Measurements from ENCODE around the gene CLCNKA.
"Not testable (repeated sequence)": the region's sequence is repeated elsewhere in the genome, so short reads cannot be mapped to it uniquely, and the experiment has no call there.

The CLCNKA gene

GRCh38 chr1:16042096-16042495, 20.3 kb downstream of the CLCNKA start:
- no peak for DNase-seq (ENCODE audit: low read depth)

DNA sequence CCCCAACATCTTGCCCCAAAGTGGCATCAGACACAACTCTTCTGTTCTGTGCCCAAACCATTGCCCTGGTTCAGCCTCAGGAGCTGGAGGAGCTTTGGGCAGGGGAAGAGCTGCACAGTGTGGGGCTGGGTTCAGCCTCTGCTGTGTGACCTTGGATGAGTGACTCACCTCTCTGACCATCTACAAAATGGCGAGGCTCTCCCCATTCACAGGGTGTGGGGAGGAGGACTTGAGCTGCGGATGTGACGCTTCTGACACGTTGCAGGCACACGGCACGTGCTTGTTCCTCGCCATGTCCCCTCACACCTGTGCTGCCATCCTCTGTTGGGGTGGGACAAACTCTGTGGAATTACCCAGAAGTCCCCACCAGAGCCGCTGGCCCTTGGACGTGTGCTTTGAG, 20.8 kb downstream of the CLCNKA start:
- DNase-seq (ENCODE audit: low read depth): not testable (repeated sequence)

DNA sequence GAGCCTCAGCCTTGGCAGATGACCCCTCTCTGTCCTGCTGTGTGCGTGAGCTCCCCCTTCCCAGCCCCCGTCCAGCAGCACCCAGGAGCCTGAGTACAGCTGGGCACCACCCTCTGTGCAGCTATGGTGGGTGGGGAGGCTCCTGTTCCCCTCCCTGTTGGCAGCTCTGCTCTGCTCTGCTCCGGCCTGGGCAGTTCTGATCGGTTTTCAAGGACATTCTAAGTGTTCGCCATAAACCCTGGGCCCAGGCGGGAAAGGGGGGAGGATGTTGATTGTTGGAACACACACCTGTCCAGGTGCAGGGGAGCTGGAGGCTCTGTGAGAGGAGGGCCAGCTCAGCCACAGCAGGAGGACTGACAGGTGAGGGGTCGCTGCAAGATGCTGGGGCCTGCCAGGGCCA, 21.7 kb downstream of the CLCNKA start, which contains the start of gene CLCNKB:
Gene CLCNKB, plus strand, starts transcription at position 262 of the 400 bp plus-strand sequence. CDS start 711 bp downstream, outside the sequence.
- no peak for DNase-seq (ENCODE audit: low read depth)

DNA sequence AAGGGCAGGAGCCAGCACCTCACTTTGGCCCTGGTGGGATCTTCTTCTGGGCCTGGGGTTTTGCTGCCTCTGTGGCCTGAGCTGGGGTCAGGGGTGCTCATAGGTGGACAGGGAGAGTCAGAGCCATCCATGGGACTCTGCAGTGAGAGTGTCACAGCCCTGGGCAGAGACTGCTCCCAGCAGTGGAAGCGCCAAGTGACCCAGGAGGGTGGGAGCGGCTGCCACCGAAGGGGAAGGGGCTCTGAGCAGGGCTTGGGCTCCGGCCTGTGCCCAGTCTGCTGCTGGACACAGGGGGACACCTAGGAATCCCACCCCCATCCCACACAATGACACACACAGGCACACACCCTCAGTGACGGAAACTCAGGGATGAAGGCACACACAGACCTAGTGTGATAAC, 22.1 kb downstream of the CLCNKA start:
- DNase-seq (ENCODE audit: low read depth): no peak

DNA sequence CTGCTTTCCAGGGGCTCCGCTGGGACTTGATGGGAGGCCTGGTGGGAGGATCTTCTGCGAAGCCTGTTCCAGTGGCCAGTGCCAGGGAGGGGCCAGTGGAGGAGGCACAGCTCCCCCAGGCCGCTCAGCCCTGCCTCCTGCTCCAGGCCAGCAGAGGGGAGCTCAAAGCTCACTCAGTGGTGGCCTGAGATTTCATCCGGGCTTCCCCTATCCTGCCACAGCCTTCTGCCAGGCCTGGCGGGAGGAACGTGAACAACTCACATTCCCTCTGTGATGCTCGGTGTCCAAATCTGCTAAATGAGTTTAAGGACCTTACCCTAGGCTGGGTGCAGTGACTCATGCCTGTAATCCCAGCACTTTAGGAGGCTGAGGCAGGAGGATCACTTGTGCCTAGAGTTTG, 25.0 kb downstream of the CLCNKA start:
- DNase-seq (ENCODE audit: low read depth): peak; percentile 3

DNA sequence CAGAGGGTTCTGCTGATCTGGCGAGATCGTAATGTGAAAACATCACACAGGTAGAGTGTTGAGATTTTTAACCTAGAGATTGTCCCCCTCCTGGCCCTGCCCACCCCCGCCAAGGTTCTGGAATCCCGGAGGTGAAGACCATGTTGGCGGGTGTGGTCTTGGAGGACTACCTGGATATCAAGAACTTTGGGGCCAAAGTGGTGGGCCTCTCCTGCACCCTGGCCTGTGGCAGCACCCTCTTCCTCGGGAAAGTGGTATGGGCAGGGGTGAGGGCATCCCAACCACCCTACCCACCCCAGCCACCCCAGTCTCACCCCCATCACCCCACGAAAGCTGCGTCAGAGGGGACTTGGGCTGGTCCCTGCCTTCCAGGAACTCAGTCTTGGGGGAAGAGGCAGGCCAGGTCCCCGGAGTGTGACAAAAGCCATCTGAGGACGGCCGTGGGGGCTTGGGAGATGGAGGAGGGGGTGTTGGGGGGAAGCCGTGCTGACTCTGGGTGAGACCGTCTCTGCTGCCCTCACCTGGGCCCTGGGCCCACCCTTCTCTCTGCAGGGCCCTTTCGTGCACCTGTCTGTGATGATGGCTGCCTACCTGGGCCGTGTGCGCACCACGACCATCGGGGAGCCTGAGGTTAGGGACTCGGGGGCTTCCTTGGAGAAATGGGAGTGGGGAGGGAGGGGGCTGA, 26.1 kb downstream of the CLCNKA start:
- DNase-seq (ENCODE audit: low read depth): no peak

DNA sequence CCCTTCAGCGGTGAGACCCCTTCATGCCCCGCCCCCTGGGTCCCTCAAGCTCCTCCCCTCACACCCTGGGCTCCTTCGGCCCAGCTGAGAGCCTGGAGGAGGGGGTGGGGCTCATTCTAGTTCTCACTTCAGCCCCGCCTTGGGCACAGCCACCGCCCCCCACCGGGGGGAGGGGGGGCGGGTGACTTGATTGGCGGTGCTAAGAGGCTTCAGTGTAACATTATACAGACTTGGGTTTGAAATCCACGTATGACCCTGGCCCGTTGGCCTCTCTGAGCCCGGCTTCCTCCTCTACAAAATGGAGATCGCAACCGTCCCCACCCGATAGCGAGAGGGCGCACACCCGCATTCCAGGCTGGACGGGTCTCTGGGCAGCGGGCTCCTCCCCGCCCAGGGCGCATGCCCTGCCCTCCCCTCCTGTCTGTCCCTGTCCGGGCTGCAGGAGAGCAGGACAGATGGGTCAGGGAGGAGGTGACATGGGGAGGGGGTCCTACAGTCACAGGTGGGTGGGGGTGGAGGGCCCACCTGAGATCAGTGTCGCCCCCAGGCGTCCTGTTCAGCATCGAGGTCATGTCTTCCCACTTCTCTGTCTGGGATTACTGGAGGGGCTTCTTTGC, 26.8 kb downstream of the CLCNKA start:
- peak; percentile 43 for DNase-seq (ENCODE audit: low read depth)

- no peak for DNase-seq (ENCODE audit: low read depth)
Observed at GRCh38 chr1:16050328-16050727, 28.5 kb downstream of the CLCNKA start.

GRCh38 chr1:16051039-16051438, 29.2 kb downstream of the CLCNKA start:
- DNase-seq (ENCODE audit: low read depth): no peak

DNA sequence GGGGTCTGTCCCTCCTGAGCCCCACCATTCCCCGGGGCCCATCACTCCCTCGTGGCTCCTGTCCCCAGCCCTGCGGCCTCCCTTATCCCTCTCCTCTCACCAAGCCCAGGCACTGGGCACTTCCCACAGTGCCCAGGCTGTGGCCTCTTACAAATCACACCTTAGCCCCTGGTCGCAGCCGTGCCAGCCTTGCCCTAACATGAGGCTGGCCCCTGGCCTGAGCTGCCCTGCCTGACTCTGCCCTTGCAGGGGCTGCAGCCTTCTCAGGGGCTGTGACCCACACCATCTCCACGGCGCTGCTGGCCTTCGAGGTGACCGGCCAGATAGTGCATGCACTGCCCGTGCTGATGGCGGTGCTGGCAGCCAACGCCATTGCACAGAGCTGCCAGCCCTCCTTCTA, 30.1 kb downstream of the CLCNKA start:
- not testable (repeated sequence) for DNase-seq (ENCODE audit: low read depth)

- no peak for DNase-seq (ENCODE audit: low read depth)
Observed at GRCh38 chr1:16053781-16054502, 32.1 kb downstream of the CLCNKA start.

DNA sequence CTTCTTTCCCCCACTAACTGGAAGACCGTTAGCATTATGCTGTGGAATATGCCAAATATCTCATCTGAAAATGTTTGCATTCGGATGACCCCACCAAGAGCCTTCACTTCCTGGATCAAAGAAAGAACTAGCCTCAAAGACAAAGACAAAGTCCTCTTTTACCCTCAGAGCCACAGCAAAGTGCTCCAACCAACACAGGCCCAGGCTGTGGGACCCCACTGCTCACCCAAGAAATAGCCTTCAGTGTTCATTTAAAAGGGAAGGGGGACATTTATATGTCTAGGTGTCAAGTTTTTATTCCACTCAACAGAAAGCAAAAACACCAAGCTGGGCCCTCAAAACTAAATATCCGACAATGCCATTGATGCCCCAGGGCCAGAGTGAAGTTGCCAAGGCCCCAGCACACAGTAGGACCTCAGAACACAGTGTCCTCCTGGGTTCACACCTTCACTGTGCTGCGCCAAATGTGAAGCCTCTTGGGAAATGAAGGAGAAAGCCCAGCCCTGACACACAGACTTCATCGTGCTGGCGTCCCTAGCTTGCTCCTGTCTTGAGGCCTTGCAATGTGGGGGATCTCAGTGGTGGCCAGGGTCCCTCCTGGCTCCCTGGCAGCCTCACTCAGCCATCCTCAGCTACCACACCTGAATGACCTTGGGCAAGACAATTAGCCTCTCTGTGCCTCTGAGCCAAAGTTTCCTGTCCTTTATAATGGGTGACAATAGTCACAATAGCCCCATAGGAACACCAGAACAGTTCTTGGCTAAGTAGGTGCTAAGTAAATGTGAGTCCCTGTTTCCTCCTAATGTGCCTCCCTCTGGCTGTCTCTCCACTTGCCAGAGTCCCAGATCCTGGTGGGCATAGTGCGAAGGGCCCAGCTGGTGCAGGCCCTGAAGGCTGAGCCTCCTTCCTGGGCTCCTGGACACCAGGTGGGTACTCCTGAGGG, 33.0 kb downstream of the CLCNKA start:
- DNase-seq (ENCODE audit: low read depth): no peak

GRCh38 chr1:16055613-16056520, 34.0 kb downstream of the CLCNKA start:
- peak; percentile 58 for DNase-seq (ENCODE audit: low read depth)

DNA sequence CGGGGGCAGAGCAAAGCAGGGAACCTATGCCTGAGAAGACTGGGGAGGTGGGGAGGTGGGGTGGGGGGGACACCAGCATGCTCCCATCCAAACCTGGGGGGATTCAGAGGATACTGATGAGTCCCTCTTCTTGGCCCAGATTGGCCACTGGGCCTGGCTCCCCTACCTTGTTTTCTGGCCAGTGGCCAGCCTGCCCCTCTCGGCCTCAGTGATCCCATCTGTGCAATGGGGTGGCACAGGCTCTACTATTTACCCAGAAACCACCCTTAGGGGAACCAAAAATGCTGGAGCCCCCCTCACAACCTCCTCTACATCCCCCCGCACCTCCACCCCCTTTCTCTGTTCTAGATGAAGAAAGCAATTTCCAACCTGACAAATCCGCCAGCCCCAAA, 34.7 kb downstream of the CLCNKA start:
- DNase-seq (ENCODE audit: low read depth): not testable (repeated sequence)

- not testable (repeated sequence) for DNase-seq (ENCODE audit: low read depth)
Observed at GRCh38 chr1:16057314-16057915, 35.6 kb downstream of the CLCNKA start.

DNA sequence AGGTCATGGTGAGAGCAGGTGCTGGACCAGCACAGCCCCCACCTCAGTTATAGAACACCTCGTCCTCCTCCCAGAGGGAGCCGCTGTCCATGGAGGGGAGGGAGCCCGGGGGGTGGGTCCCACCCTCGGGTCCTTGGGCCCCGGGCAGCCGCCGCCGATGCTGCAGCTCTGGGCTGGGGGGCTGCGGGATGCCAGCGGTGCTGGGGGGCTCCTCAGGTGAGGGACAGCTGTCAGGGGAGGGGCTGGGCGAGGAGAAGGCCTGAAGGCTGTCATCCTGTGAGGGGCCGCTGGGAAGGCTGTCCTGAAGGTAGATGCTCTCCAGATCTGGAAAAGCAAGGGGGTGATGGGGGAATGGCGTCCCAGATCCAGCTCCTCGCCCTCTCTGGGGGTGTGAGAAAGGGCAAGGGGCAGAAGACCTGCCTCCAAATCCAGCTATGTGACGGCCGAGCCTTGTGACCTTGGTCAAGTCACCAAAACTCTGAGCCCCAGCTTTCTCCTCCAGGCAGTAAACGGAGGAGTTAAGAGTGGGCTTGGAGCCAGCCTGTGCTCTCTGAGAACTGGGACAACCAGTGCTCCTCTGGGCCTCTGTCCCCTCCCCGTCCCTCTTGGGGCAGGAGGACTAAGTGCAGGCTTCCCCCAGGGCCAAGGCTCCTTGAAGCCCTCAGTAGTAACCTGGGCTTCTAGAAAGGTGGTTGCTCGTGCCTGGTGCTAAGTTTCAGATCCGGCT, 36.7 kb downstream of the CLCNKA start:
- not testable (repeated sequence) for DNase-seq (ENCODE audit: low read depth)

DNA sequence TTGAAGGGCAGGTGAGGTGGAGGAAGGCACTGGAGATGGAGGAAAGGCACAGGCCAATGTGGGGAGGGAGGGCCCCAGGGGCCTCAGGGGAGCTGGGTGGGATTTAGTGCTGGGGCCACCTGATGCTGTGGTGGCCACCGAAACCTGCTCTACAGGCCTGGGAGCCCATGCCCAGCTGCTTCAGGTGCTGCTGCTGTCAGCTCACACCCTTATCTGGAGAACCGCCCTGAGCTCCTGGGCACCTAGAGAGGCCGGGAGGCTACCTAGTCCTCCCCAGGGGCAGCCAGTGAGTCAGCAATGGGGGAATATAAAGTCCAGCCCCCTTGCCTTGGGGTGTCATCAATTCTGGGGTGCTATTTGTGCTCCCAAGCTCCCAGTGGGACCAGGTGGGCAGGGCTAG, 39.4 kb downstream of the CLCNKA start:
- DNase-seq (ENCODE audit: low read depth): no peak

DNA sequence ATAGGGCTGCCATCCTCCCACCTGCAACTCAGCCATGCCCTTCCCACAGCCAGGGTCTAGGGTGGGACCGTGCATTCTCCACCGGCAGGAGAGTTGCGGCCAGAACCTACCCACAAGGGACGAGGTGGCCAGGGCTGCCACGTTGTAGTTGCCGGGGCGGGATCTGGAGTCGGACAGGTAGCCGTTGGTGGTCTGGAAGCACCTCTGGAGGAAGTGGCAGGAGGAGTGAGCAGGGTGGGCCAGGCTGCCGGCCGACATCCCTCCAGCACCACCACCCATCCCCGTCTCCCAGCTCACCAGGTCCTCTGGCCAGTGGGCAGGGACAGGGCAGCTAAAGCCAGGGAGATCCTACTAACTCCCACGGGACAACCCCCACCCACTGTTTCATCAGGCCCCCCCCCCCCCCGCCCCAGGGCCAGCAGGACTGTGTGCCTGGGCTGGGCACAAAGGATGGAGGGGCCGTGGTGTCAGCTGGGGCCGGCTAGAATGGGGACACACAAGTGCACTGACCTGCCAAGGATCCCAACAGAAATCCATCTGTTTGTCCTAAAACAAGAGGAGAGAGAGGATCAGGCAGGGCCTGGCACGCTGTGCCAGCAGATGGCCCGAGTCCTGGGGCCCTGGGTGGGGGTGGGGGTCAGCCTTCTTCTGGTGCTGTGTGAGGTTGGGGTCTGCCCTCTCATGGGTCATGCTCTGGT, 40.3 kb downstream of the CLCNKA start:
- not testable (repeated sequence) for DNase-seq (ENCODE audit: low read depth)

DNA sequence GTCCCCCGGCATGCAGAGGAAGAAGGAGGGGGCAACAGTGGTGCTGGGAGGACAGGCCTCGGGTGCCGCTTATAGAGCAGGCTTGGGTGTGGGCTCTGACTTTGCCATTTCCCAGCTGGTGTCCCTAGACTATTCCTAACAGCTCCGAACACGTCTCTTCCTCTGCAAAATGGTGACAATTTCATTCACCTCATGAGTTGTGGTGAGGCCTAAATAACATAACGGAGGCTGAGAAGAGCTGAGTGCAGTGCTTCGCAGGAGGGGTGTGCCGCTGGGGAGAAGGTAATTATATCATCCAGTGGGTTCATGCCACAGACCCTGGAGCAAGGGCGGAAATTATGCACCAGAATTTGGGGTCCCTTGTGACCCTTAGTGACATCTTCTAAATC, 40.8 kb downstream of the CLCNKA start:
- DNase-seq (ENCODE audit: low read depth): not testable (repeated sequence)

All from amniotic epithelial cell (primary cell).